ENCODE results near the gene ODF4.
"Not testable (repeated sequence)": the region's sequence is repeated elsewhere in the genome, so short reads cannot be mapped to it uniquely, and the experiment has no call there.

Gene ODF4

DNA sequence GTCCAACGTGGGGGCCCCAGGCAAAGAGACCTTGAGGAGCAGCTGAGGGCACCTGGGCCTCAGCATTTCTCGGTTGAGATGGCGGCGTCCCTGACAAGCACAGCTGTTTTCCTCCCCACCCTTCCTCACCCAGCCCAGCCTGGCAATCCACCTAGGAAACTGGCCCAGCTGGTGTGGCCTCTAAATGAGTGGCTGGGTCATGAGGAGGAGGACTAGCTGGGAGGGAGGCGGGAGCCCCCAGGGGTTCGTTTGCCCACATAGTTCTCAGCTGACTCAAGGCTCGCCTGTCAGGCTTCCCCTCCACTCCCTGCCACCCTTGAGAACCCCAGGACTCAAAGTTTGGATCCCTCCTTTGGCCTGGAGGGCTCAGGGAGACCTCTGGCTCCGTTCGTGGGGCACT, 52.1 kb downstream of the ODF4 start:
- Histone ChIP-seq H3K36me3 (replicated peaks) (no peaks in the 10 kb centered on the region), H3K27ac (no peak overlapping the region), H3K4me3 (ENCODE audit: low read depth, low read length) (no peak overlapping the region), H3K27me3 (replicated peaks) (no peaks in the 10 kb centered on the region)
- in situ Hi-C loops (cut with HindIII; ENCODE audit: low pct_ligation_motif_present, low sequenced_read_pairs), result no loop called here
- TF ChIP-seq, protein P1, sequence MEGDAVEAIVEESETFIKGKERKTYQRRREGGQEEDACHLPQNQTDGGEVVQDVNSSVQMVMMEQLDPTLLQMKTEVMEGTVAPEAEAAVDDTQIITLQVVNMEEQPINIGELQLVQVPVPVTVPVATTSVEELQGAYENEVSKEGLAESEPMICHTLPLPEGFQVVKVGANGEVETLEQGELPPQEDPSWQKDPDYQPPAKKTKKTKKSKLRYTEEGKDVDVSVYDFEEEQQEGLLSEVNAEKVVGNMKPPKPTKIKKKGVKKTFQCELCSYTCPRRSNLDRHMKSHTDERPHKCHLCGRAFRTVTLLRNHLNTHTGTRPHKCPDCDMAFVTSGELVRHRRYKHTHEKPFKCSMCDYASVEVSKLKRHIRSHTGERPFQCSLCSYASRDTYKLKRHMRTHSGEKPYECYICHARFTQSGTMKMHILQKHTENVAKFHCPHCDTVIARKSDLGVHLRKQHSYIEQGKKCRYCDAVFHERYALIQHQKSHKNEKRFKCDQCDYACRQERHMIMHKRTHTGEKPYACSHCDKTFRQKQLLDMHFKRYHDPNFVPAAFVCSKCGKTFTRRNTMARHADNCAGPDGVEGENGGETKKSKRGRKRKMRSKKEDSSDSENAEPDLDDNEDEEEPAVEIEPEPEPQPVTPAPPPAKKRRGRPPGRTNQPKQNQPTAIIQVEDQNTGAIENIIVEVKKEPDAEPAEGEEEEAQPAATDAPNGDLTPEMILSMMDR (IDR thresholded peaks at IDR 0.05; ENCODE audit: low read depth, low read length, missing control alignments), result no peak
- no peak for DNase-seq

DNA sequence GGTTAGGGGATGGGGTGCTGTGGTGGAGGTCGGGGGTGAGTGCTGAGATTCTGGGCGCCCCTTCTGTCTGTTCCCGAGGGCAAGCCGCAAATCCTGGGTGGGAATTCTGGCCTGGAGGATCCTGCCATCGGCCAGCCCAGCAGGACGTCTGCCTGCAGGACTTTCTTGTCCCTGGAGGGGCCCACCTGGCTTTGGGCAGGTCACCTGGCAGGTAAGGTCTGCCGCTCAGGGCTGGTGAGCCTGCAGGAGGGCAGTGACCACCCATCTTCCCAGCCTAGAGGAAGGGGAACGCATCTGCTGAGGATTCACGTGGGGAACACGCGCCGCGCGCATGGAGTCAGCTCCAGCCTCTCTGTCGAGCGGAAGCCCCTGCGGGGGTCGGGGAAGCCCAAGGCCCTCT, 52.6 kb downstream of the ODF4 start:
- H3K4me3 ChIP-seq (ENCODE audit: low read depth, low read length), result no peak overlapping the region
- in situ Hi-C loops (cut with HindIII; ENCODE audit: low pct_ligation_motif_present, low sequenced_read_pairs), result no loop called here
- DNase-seq, result no peak
- TF ChIP-seq, protein P1 (IDR thresholded peaks at IDR 0.05; ENCODE audit: low read depth, low read length, missing control alignments), result no peak
- H3K27ac ChIP-seq, result no peak overlapping the region
- no peaks in the 10 kb centered on the region for H3K36me3 ChIP-seq (replicated peaks)
- no peaks in the 10 kb centered on the region for H3K27me3 ChIP-seq (replicated peaks)

DNA sequence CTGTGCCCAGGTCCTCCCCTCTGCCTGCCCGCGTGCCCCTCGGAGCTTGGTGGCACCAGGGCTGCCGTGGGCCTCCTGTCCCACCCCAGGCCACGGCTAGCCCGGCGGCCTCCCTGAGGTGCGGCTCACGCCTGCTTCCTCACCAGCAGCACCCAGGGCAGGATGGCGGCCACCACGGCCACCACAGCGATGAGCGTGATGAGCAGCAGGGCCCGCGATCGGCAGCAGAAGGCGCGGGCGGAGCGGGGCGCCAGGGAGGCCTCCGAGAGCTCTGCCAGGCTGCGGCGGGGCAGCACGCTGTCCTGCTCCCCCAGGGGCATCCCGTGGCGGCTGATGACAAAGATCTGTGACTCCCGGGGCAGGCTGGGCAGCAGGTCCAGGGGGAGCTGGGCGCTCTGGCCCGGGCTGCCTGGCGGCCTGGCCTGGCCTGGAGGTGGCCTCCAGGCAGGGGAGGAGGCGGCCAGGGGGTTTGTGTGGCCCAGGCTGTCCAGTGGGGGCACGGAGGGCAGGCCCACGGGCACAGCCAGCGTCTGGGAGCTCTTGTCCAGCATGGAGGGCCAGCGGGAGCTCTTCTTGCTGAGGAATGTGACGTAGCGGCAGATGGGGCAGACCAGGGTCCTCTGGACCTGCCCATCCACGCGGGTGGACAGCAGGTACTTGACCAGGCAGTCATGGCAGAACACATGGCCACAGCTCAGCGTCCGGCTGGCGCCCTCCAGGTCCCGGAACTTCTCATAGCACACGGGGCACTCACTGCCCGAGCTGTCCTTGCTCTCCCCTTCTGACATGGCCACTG, 53.2 kb downstream of the ODF4 start:
- no peak overlapping the region for H3K4me3 ChIP-seq (ENCODE audit: low read depth, low read length)
- H3K27ac ChIP-seq, result no peak overlapping the region
- DNase-seq, result no peak
- no peaks in the 10 kb centered on the region for H3K27me3 ChIP-seq (replicated peaks)
- TF ChIP-seq, protein P1 (IDR thresholded peaks at IDR 0.05; ENCODE audit: low read depth, low read length, missing control alignments), result no peak
- H3K36me3 ChIP-seq (replicated peaks), result no peaks in the 10 kb centered on the region
- in situ Hi-C loops (cut with HindIII; ENCODE audit: low pct_ligation_motif_present, low sequenced_read_pairs), result no loop called here

DNA sequence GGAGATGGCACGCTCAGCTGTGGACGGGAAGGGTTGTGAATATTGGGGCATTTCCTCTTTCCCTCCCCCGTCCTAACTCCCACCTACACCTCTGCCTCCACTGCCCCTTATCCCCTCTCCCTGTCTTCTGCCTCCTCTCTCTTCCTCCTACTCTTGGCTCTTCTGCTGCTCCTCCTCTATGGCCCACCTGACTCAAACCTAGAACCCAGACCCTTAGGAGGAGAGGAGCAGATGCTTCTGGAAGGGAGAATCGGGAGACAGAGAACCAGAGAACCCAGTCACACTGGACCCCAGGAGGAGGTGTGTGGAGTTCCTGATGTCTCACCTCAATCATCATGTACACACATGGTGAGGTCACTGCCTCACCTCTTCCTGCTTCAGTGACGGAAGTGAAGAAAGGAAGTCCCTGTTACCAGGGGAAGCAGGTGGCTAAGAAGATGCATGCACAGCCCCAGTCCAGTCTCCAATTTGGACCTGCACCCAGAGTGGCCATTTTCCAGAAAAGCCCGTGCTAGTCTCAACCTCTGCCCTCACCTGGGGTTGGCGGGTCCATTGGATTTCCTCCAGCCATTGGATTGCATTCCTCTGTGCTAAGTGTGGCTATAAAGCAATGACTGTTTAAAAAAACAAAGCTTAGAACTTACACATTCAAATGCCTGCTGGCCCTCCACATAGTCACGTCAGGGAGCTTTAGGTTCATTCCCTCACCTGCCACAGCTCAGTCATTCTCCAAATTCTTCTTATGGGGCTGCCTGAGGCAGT, 54.0 kb downstream of the ODF4 start:
- no peak overlapping the region for H3K4me3 ChIP-seq (ENCODE audit: low read depth, low read length)

DNA sequence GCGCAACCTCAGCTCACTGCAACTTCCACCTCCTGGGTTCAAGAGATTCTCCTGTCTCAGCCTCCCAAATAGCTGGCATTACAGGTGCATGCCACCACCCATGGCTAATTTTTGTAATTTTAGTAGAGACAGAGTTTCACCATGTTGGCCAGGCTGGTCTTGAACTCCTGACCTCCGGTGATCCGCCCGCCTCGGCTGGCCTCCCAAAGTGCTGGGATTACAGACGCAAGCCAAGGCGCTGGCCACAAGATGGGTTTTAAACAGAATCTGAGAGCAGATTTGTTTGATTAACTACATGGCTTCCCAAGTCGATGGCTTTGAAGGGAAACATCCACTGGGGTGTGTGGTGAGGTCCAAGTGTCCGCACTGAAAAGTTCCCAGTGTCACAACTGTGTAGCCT, 54.9 kb downstream of the ODF4 start:
- H3K4me3 ChIP-seq (ENCODE audit: low read depth, low read length); H3K27me3 ChIP-seq (replicated peaks); DNase-seq; H3K36me3 ChIP-seq (replicated peaks); H3K27ac ChIP-seq; in situ Hi-C loops (cut with HindIII; ENCODE audit: low pct_ligation_motif_present, low sequenced_read_pairs): not testable (repeated sequence)

More for the DNA sequence above, 54.0 kb downstream of the ODF4 start:
- in situ Hi-C loops (cut with HindIII; ENCODE audit: low pct_ligation_motif_present, low sequenced_read_pairs), result no loop called here
- TF ChIP-seq, protein P1 (IDR thresholded peaks at IDR 0.05; ENCODE audit: low read depth, low read length, missing control alignments), result no peak
- H3K27ac ChIP-seq, result no peak overlapping the region
- no peaks in the 10 kb centered on the region for H3K36me3 ChIP-seq (replicated peaks)
- DNase-seq, result no peak
- no peaks in the 10 kb centered on the region for H3K27me3 ChIP-seq (replicated peaks)

All from brain microvascular endothelial cell (primary cell).